ENCODE results near the gene SLC7A8.

Gene SLC7A8

GRCh38 chr14:23093526-23093925 lies 89.9 kb downstream of the SLC7A8 start:
- no peak for TF ChIP-seq CEBPB (IDR thresholded peaks at IDR 0.05)
- TF ChIP-seq TEAD4 (IDR thresholded peaks at IDR 0.05): no peak
- TF ChIP-seq USF1 (IDR thresholded peaks at IDR 0.05): no peak
- TF ChIP-seq REST (IDR thresholded peaks at IDR 0.05; ENCODE audit: low read depth): no peak
- no peak for TF ChIP-seq EP300 (IDR thresholded peaks at IDR 0.05; ENCODE audit: borderline replicate concordance)
- TF ChIP-seq TAF1 (IDR thresholded peaks at IDR 0.05; ENCODE audit: low read depth): no peak
- no peak for TF ChIP-seq RAD21 (IDR thresholded peaks at IDR 0.05; ENCODE audit: low read depth)
- TF ChIP-seq ZBTB7A (IDR thresholded peaks at IDR 0.05; ENCODE audit: low read depth): no peak
- no peak for TF ChIP-seq MAX (IDR thresholded peaks at IDR 0.05)
- no peak for TF ChIP-seq NFIC (IDR thresholded peaks at IDR 0.05)
- TF ChIP-seq TCF12 (IDR thresholded peaks at IDR 0.05; ENCODE audit: low read depth): no peak
- no peak for TF ChIP-seq YY1 (IDR thresholded peaks at IDR 0.05; ENCODE audit: low read depth)
- TF ChIP-seq EGR1 (IDR thresholded peaks at IDR 0.05): no peak
- TF ChIP-seq FOXM1 (IDR thresholded peaks at IDR 0.05; ENCODE audit: borderline replicate concordance, low read depth): no peak
- no peak for TF ChIP-seq CREB1 (IDR thresholded peaks at IDR 0.05; ENCODE audit: low read depth)

GRCh38 chr14:23093104-23093503 lies 90.4 kb downstream of the SLC7A8 start:
- no peak for TF ChIP-seq TAF1 (IDR thresholded peaks at IDR 0.05; ENCODE audit: low read depth)
- no peak for TF ChIP-seq USF1 (IDR thresholded peaks at IDR 0.05)
- no peak for TF ChIP-seq ZBTB7A (IDR thresholded peaks at IDR 0.05; ENCODE audit: low read depth)
- no peak for TF ChIP-seq TEAD4 (IDR thresholded peaks at IDR 0.05)
- no peak for TF ChIP-seq RAD21 (IDR thresholded peaks at IDR 0.05; ENCODE audit: low read depth)
- TF ChIP-seq TCF12 (IDR thresholded peaks at IDR 0.05; ENCODE audit: low read depth): no peak
- no peak for TF ChIP-seq YY1 (IDR thresholded peaks at IDR 0.05; ENCODE audit: low read depth)
- no peak for TF ChIP-seq EP300 (IDR thresholded peaks at IDR 0.05; ENCODE audit: borderline replicate concordance)
- TF ChIP-seq CEBPB (IDR thresholded peaks at IDR 0.05): no peak
- TF ChIP-seq MAX (IDR thresholded peaks at IDR 0.05): no peak
- TF ChIP-seq NFIC (IDR thresholded peaks at IDR 0.05): no peak
- TF ChIP-seq FOXM1 (IDR thresholded peaks at IDR 0.05; ENCODE audit: borderline replicate concordance, low read depth): no peak
- TF ChIP-seq CREB1 (IDR thresholded peaks at IDR 0.05; ENCODE audit: low read depth): no peak
- no peak for TF ChIP-seq EGR1 (IDR thresholded peaks at IDR 0.05)
- TF ChIP-seq REST (IDR thresholded peaks at IDR 0.05; ENCODE audit: low read depth): no peak

- no peak for TF ChIP-seq YY1 (IDR thresholded peaks at IDR 0.05; ENCODE audit: low read depth)
- no peak for TF ChIP-seq USF1 (IDR thresholded peaks at IDR 0.05)
- TF ChIP-seq CEBPB (IDR thresholded peaks at IDR 0.05): no peak
- TF ChIP-seq MAX (IDR thresholded peaks at IDR 0.05): no peak
- no peak for TF ChIP-seq CREB1 (IDR thresholded peaks at IDR 0.05; ENCODE audit: low read depth)
- no peak for TF ChIP-seq TAF1 (IDR thresholded peaks at IDR 0.05; ENCODE audit: low read depth)
- TF ChIP-seq NFIC (IDR thresholded peaks at IDR 0.05): no peak
- TF ChIP-seq TCF12 (IDR thresholded peaks at IDR 0.05; ENCODE audit: low read depth): no peak
- no peak for TF ChIP-seq EP300 (IDR thresholded peaks at IDR 0.05; ENCODE audit: borderline replicate concordance)
- no peak for TF ChIP-seq EGR1 (IDR thresholded peaks at IDR 0.05)
Observed at GRCh38 chr14:23091294-23092225, 91.9 kb downstream of the SLC7A8 start.

GRCh38 chr14:23090254-23090636 lies 93.2 kb downstream of the SLC7A8 start:
- TF ChIP-seq RAD21 (IDR thresholded peaks at IDR 0.05; ENCODE audit: low read depth) (no peak), CREB1 (IDR thresholded peaks at IDR 0.05; ENCODE audit: low read depth) (no peak), FOXM1 (IDR thresholded peaks at IDR 0.05; ENCODE audit: borderline replicate concordance, low read depth) (no peak), NFIC (IDR thresholded peaks at IDR 0.05) (no peak), USF1 (IDR thresholded peaks at IDR 0.05) (no peak), REST (IDR thresholded peaks at IDR 0.05; ENCODE audit: low read depth) (no peak), YY1 (IDR thresholded peaks at IDR 0.05; ENCODE audit: low read depth) (no peak), TCF12 (IDR thresholded peaks at IDR 0.05; ENCODE audit: low read depth) (no peak), TEAD4 (IDR thresholded peaks at IDR 0.05) (no peak), EGR1 (IDR thresholded peaks at IDR 0.05) (no peak), TAF1 (IDR thresholded peaks at IDR 0.05; ENCODE audit: low read depth) (no peak), EP300 (IDR thresholded peaks at IDR 0.05; ENCODE audit: borderline replicate concordance) (no peak), CEBPB (IDR thresholded peaks at IDR 0.05) (no peak)

Data from Ishikawa (cell line).